Measurements from ENCODE around the gene MGAT5B. TPM values are rescaled to one million over a fixed set of nuclear protein-coding genes. Genes with fewer than 3 reads are reported as not detected.

MGAT5B gene
- total and polyA plus RNA-seq, 9 of the 15 experiments (the other 6 are each of a cell fraction or from before 2014, with no cell fraction given): 0.09 to 0.43 (median 0.18) TPM; not detected in 4

DNA sequence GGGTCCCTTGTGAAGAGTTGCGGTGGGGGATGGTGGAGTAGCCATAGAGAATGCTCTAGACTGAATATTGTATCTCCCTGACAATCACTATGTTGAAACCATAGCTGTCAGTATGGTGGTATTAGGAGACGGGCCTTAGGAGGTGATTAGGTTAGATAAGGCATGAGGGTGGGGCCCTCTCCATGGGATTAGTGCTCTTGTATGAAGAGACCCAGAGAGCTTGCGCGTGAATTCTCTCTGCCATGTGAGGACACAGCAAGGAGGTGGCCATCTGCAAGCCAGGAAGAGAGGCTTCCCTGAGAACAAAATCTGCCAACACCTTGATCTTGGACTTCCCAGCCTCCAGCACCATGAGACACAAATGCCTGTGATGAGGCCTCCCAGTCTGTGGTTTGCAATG lies 34.5 kb upstream of the MGAT5B start:
- Histone ChIP-seq H3K4me2 (ENCODE audit: insufficient read depth, low read length) (peak overlapping the region; percentile 38), H3K79me2 (ENCODE audit: control insufficient read depth, insufficient read depth, low read length) (no peaks in the 10 kb centered on the region), H3K4me1 (replicated peaks in 1 of 2; ENCODE audit: control insufficient read depth in 2 of 2, insufficient read depth in 2 of 2, low read length in 2 of 2) (peaks cover 7 to 15% of the 10 kb centered on the region in 2 experiments; a peak in 4 of 5 replicates), H2AFZ (ENCODE audit: low read depth, low read length) (peak overlapping the region; percentile 59; the same call in 1 of the 2 replicates), H3K36me3 (ENCODE audit: control insufficient read depth, insufficient read depth, low read length) (no peaks in the 10 kb centered on the region), H3K9me3 (replicated peaks; ENCODE audit: control insufficient read depth, insufficient read depth, low read depth, low read length) (no peaks in the 10 kb centered on the region), H3K9me1 (ENCODE audit: control insufficient read depth, insufficient read depth, low read length) (no peaks in the 10 kb centered on the region), H4K20me1 (replicated peaks; ENCODE audit: control insufficient read depth, insufficient read depth, low read length) (no peaks in the 10 kb centered on the region), H3K4me3 (no peak overlapping the region), H3K27ac (ENCODE audit: extremely low read depth, low read depth, low read length) (no peak overlapping the region), H3K9ac (ENCODE audit: insufficient read depth in 1 of 2, low read depth in 2 of 2, low read length in 2 of 2) (no peak overlapping the region), H3K27me3 (ENCODE audit: control insufficient read depth in 2 of 2, insufficient read depth in 2 of 2, low read length in 2 of 2) (peaks cover 0 to 2% of the 10 kb centered on the region in 2 experiments; a peak in 1 of 5 replicates)
- DNase-seq (ENCODE audit: extremely low read depth in 1 of 4, low spot score in 3 of 4) (peak in 3 of 4 experiments; percentile 42 to 43 (median 42)), FAIRE-seq (peak; percentile 71), ATAC-seq (peak; percentile 83)
- in situ Hi-C loops (cut with MboI) (no loop called here), intact Hi-C loops (cut with micrococcal nuclease) (no loop called here)
- ChIA-PET CTCF (ENCODE audit: low intra/inter-chr PET ratio) (no interaction called here), POLR2A (interaction anchor here (0.6 to 0.8 kb wide), 3 partner anchors 8 to 24 kb away, joined by 3 to 5 read pairs (median 4); no protein-coding TSS in a partner anchor)
- BruUV-seq (replicated peaks): no TSS peak
- TF ChIP-seq, protein P1, sequence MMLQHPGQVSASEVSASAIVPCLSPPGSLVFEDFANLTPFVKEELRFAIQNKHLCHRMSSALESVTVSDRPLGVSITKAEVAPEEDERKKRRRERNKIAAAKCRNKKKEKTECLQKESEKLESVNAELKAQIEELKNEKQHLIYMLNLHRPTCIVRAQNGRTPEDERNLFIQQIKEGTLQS (IDR thresholded peaks at IDR 0.05): no peak
- TF ChIP-seq, protein P1 (CRISPR knock-in tag; conservative IDR thresholded peaks at IDR 0.05): no peak
- TF ChIP-seq ATF1 (CRISPR knock-in tag; IDR thresholded peaks at IDR 0.05) (no peak), ATF1 (tag; IDR thresholded peaks at IDR 0.05) (no peak), TAL1 (IDR thresholded peaks at IDR 0.05) (peak; percentile 8; the same call in 1 of the 2 replicates), LARP7 (IDR thresholded peaks at IDR 0.05) (no peak), SRSF9 (IDR thresholded peaks at IDR 0.05; ENCODE audit: borderline replicate concordance, low read depth, low read length) (no peak), MEIS2 (IDR thresholded peaks at IDR 0.05; ENCODE audit: partially characterized antibody) (peak; percentile 24), CAMTA2 (CRISPR knock-in tag; conservative IDR thresholded peaks at IDR 0.05) (no peak), L3MBTL2 (IDR thresholded peaks at IDR 0.05) (peak; percentile 16; the same call in 1 of the 2 replicates), EHMT2 (IDR thresholded peaks at IDR 0.05) (0 out of 2 replicates have a peak, but pooled peaks have one; percentile 27), CBFA2T3 (IDR thresholded peaks at IDR 0.05) (0 out of 2 replicates have a peak, but pooled peaks have one; percentile 3), NRF1 (conservative IDR thresholded peaks at IDR 0.05 in 1 of 2, IDR thresholded peaks at IDR 0.05 in 1 of 2) (peak; percentile 84 to 86), DPF2 (IDR thresholded peaks at IDR 0.05) (peak; percentile 48; the same call in 1 of the 2 replicates), MTF1 (CRISPR knock-in tag; IDR thresholded peaks at IDR 0.05; ENCODE audit: borderline replicate concordance) (no peak), TEAD4 (IDR thresholded peaks at IDR 0.05; ENCODE audit: low read length) (no peak), TEAD4 (CRISPR knock-in tag; IDR thresholded peaks at IDR 0.05; ENCODE audit: borderline replicate concordance) (no peak), SETDB1 (IDR thresholded peaks at IDR 0.05; ENCODE audit: low read length) (no peak)
- TF ChIP-seq, protein P2, sequence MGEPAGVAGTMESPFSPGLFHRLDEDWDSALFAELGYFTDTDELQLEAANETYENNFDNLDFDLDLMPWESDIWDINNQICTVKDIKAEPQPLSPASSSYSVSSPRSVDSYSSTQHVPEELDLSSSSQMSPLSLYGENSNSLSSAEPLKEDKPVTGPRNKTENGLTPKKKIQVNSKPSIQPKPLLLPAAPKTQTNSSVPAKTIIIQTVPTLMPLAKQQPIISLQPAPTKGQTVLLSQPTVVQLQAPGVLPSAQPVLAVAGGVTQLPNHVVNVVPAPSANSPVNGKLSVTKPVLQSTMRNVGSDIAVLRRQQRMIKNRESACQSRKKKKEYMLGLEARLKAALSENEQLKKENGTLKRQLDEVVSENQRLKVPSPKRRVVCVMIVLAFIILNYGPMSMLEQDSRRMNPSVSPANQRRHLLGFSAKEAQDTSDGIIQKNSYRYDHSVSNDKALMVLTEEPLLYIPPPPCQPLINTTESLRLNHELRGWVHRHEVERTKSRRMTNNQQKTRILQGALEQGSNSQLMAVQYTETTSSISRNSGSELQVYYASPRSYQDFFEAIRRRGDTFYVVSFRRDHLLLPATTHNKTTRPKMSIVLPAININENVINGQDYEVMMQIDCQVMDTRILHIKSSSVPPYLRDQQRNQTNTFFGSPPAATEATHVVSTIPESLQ (CRISPR knock-in tag; IDR thresholded peaks at IDR 0.05): no peak
- TF ChIP-seq, protein P3, sequence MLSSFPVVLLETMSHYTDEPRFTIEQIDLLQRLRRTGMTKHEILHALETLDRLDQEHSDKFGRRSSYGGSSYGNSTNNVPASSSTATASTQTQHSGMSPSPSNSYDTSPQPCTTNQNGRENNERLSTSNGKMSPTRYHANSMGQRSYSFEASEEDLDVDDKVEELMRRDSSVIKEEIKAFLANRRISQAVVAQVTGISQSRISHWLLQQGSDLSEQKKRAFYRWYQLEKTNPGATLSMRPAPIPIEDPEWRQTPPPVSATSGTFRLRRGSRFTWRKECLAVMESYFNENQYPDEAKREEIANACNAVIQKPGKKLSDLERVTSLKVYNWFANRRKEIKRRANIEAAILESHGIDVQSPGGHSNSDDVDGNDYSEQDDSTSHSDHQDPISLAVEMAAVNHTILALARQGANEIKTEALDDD (IDR thresholded peaks at IDR 0.05): no peak
- TF ChIP-seq, protein P4, sequence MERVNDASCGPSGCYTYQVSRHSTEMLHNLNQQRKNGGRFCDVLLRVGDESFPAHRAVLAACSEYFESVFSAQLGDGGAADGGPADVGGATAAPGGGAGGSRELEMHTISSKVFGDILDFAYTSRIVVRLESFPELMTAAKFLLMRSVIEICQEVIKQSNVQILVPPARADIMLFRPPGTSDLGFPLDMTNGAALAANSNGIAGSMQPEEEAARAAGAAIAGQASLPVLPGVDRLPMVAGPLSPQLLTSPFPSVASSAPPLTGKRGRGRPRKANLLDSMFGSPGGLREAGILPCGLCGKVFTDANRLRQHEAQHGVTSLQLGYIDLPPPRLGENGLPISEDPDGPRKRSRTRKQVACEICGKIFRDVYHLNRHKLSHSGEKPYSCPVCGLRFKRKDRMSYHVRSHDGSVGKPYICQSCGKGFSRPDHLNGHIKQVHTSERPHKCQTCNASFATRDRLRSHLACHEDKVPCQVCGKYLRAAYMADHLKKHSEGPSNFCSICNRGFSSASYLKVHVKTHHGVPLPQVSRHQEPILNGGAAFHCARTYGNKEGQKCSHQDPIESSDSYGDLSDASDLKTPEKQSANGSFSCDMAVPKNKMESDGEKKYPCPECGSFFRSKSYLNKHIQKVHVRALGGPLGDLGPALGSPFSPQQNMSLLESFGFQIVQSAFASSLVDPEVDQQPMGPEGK (CRISPR knock-in tag; IDR thresholded peaks at IDR 0.05; ENCODE audit: borderline replicate concordance): no peak
- 3% methylated on average over 4 of the region's 4 CpGs for WGBS (ENCODE audit: insufficient coverage, low coverage, missing lambda C conversion rate)
